ENCODE measurements around the gene GPN1. TPM values are rescaled to one million over a fixed set of nuclear protein-coding genes. Genes with fewer than 3 reads are reported as not detected.
"Not testable (repeated sequence)": the region's sequence is repeated elsewhere in the genome, so short reads cannot be mapped to it uniquely, and the experiment has no call there.

The GPN1 gene
- total RNA-seq, 1 donor from 2014 or later: 46.1 TPM

GRCh38 chr2:27680571-27680970 lies 51.7 kb downstream of the GPN1 start:
- H3K9me3 Mint-ChIP-seq: no peaks in the 10 kb centered on the region
- TF ChIP-seq CTCF (conservative IDR thresholded peaks at IDR 0.05): no peak
- no peak overlapping the region for H3K27ac Mint-ChIP-seq (ENCODE audit: unreplicated experiment)
- no peak overlapping the region for H3K4me3 Mint-ChIP-seq
- H3K27me3 Mint-ChIP-seq (ENCODE audit: low read depth): no peaks in the 10 kb centered on the region
- no peaks in the 10 kb centered on the region for H3K4me1 Mint-ChIP-seq
- peaks cover 3% of the 10 kb centered on the region for H3K36me3 Mint-ChIP-seq (ENCODE audit: low read depth)
- DNase-seq (ENCODE audit: low read depth, low spot score): no peak

GRCh38 chr2:27681841-27682240 lies 53.0 kb downstream of the GPN1 start:
- no peak for DNase-seq (ENCODE audit: low read depth, low spot score)
- Mint-ChIP-seq H3K27ac (ENCODE audit: unreplicated experiment) (no peak overlapping the region), H3K36me3 (ENCODE audit: low read depth) (no peaks in the 10 kb centered on the region), H3K9me3 (no peaks in the 10 kb centered on the region), H3K4me3 (no peak overlapping the region), H3K4me1 (no peaks in the 10 kb centered on the region), H3K27me3 (ENCODE audit: low read depth) (no peaks in the 10 kb centered on the region)
- no peak for TF ChIP-seq CTCF (conservative IDR thresholded peaks at IDR 0.05)

GRCh38 chr2:27682334-27682771 lies 53.5 kb downstream of the GPN1 start:
- not testable (repeated sequence) for H3K27me3 Mint-ChIP-seq (ENCODE audit: low read depth); H3K36me3 Mint-ChIP-seq (ENCODE audit: low read depth); H3K4me3 Mint-ChIP-seq

GRCh38 chr2:27683390-27684071 lies 54.7 kb downstream of the GPN1 start:
- Mint-ChIP-seq H3K27ac (ENCODE audit: unreplicated experiment) (peak overlapping the region; percentile 37), H3K9me3 (no peaks in the 10 kb centered on the region), H3K36me3 (ENCODE audit: low read depth) (no peaks in the 10 kb centered on the region), H3K27me3 (ENCODE audit: low read depth) (no peaks in the 10 kb centered on the region), H3K4me1 (no peaks in the 10 kb centered on the region), H3K4me3 (no peak overlapping the region)
- DNase-seq (ENCODE audit: low read depth, low spot score): peak; percentile 99
- peak; percentile 99 for TF ChIP-seq CTCF (conservative IDR thresholded peaks at IDR 0.05)

More at GRCh38 chr2:27682334-27682771, 53.5 kb downstream of the GPN1 start:
- not testable (repeated sequence) for H3K4me1 Mint-ChIP-seq; H3K27ac Mint-ChIP-seq (ENCODE audit: unreplicated experiment); H3K9me3 Mint-ChIP-seq; DNase-seq (ENCODE audit: low read depth, low spot score)

- H3K27me3 Mint-ChIP-seq (ENCODE audit: low read depth); H3K4me1 Mint-ChIP-seq; H3K9me3 Mint-ChIP-seq; H3K36me3 Mint-ChIP-seq (ENCODE audit: low read depth); DNase-seq (ENCODE audit: low read depth, low spot score); H3K4me3 Mint-ChIP-seq; H3K27ac Mint-ChIP-seq (ENCODE audit: unreplicated experiment): not testable (repeated sequence)
Observed at GRCh38 chr2:27685006-27685405, 56.2 kb downstream of the GPN1 start.

GRCh38 chr2:27685577-27685976 lies 56.7 kb downstream of the GPN1 start:
- Mint-ChIP-seq H3K27ac (ENCODE audit: unreplicated experiment) (no peak overlapping the region), H3K9me3 (no peaks in the 10 kb centered on the region), H3K36me3 (ENCODE audit: low read depth) (no peaks in the 10 kb centered on the region), H3K27me3 (ENCODE audit: low read depth) (no peaks in the 10 kb centered on the region), H3K4me1 (no peaks in the 10 kb centered on the region), H3K4me3 (no peak overlapping the region)
- no peak for DNase-seq (ENCODE audit: low read depth, low spot score)
- TF ChIP-seq CTCF (conservative IDR thresholded peaks at IDR 0.05): no peak

All from neural crest cell (in vitro differentiated cells).